ENCODE data around the gene FOXL2NB.
"Not testable (repeated sequence)": the region's sequence is repeated elsewhere in the genome, so short reads cannot be mapped to it uniquely, and the experiment has no call there.

The FOXL2NB gene

GRCh38 chr3:138946663-138947494 lies at the start of gene FOXL2NB, which contains the start of gene FOXL2:
TSS of gene FOXL2NB (plus strand) at chr3:138947217. CDS start at chr3:138947365, 148 bp downstream.
TSS of gene FOXL2 (minus strand) at chr3:138947137. CDS start at chr3:138946722, 415 bp downstream.
- DNase-seq: no peak

- DNase-seq: no peak
Measured at GRCh38 chr3:138898301-138898700, 48.7 kb upstream of the FOXL2NB start.

GRCh38 chr3:138898708-138899107 lies 48.3 kb upstream of the FOXL2NB start:
- no peak for DNase-seq

- DNase-seq: no peak
Measured at GRCh38 chr3:138899351-138899991, 47.5 kb upstream of the FOXL2NB start.

GRCh38 chr3:138901567-138901966 lies 45.5 kb upstream of the FOXL2NB start:
- DNase-seq: no peak

- DNase-seq: no peak
Measured at GRCh38 chr3:138902171-138902570, 44.8 kb upstream of the FOXL2NB start.

GRCh38 chr3:138907539-138907938 lies 39.5 kb upstream of the FOXL2NB start:
- no peak for DNase-seq

GRCh38 chr3:138908846-138909245 lies 38.2 kb upstream of the FOXL2NB start:
- DNase-seq: no peak

- no peak for DNase-seq
Measured at GRCh38 chr3:138909904-138910303, 37.1 kb upstream of the FOXL2NB start.

- DNase-seq: no peak
Measured at GRCh38 chr3:138911621-138912020, 35.4 kb upstream of the FOXL2NB start.

- DNase-seq: no peak
Measured at GRCh38 chr3:138912237-138912636, 34.8 kb upstream of the FOXL2NB start.

- no peak for DNase-seq
Measured at GRCh38 chr3:138913766-138914165, 33.3 kb upstream of the FOXL2NB start.

GRCh38 chr3:138914870-138915502 lies 32.0 kb upstream of the FOXL2NB start:
- DNase-seq: no peak

- peak; percentile 81 for DNase-seq
Measured at GRCh38 chr3:138915503-138916498, 31.2 kb upstream of the FOXL2NB start.

GRCh38 chr3:138916824-138917223 lies 30.2 kb upstream of the FOXL2NB start:
- DNase-seq: no peak

GRCh38 chr3:138919325-138919724 lies 27.7 kb upstream of the FOXL2NB start:
- DNase-seq: no peak

- DNase-seq: no peak
Measured at GRCh38 chr3:138921316-138922292, 25.4 kb upstream of the FOXL2NB start.

- DNase-seq: not testable (repeated sequence)
Measured at GRCh38 chr3:138922400-138922799, 24.6 kb upstream of the FOXL2NB start.

- peak; percentile 87 for DNase-seq
Measured at GRCh38 chr3:138923531-138923994, 23.5 kb upstream of the FOXL2NB start.

- DNase-seq: no peak
Measured at GRCh38 chr3:138928727-138929372, 18.2 kb upstream of the FOXL2NB start.

All from activated gamma-delta T cell treated with Interleukin-2 at 50 U/mL for 16 hours (primary cell).